HUES48 (cell line): ENCODE measurements around the gene TM2D1.

ENCODE experiments used
- H3K27ac ChIP-seq: one replicate; pipeline ENCODE4 v1.7.0; 2013; ENCODE audit warnings: low read depth, low read length, inconsistent platforms
- H3K27me3 ChIP-seq: 2 replicates; pipeline ENCODE4 v1.6.1; 2013; ENCODE audit warnings: mild to moderate bottlenecking, low read length; ENCODE audit not compliant: control insufficient read depth, insufficient read depth
- H3K36me3 ChIP-seq: 2 replicates; pipeline ENCODE4 v1.6.1; 2013; ENCODE audit warnings: low read length; ENCODE audit not compliant: control insufficient read depth, insufficient read depth
- H3K4me1 ChIP-seq: 2 replicates; pipeline ENCODE4 v1.6.1; 2013; ENCODE audit warnings: mild to moderate bottlenecking, low read length; ENCODE audit not compliant: control insufficient read depth, insufficient read depth
- H3K4me3 ChIP-seq: 2 replicates; pipeline ENCODE4 v1.5.1; 2013; ENCODE audit warnings: mild to moderate bottlenecking, low read depth, low read length
- H3K9ac ChIP-seq: 2 replicates; pipeline ENCODE4 v1.6.1; 2013; ENCODE audit warnings: mild to moderate bottlenecking, low read depth, low read length, moderate library complexity
- H3K9me3 ChIP-seq: 2 replicates; pipeline ENCODE4 v1.6.1; 2013; ENCODE audit warnings: low read length; ENCODE audit not compliant: control insufficient read depth, insufficient read depth

Gene TM2D1

DNA sequence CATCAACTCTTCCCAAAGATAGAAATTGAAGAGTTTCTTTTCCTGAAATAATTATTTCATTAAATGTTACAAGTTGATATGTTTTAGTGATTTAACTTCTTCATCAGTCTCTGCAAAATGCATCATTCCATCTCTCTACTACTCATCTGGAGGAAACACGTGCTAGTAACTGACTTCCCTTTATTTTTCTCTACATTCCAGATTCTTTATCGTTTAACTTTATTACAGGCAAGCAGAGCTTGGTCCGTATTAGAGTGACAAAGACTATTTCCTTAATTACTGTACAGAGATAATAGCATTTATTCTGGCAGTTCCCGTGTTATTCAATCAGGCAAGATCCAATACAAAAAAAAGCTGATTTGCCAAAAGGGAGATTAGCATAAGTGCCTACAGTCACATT is 88.6 kb downstream of the TM2D1 start:
- H3K4me3 ChIP-seq = no peak overlapping the region
- H3K4me1 ChIP-seq = peaks cover 18% of the 10 kb centered on the region
- no peaks in the 10 kb centered on the region for H3K36me3 ChIP-seq
- H3K27ac ChIP-seq = no peak overlapping the region
- peaks cover 6% of the 10 kb centered on the region; the same call in 1 of the 2 replicates for H3K27me3 ChIP-seq
- H3K9ac ChIP-seq = no peak overlapping the region
- no peaks in the 10 kb centered on the region for H3K9me3 ChIP-seq

- Histone ChIP-seq H3K27ac (no peak overlapping the region), H3K36me3 (no peaks in the 10 kb centered on the region), H3K9me3 (no peaks in the 10 kb centered on the region), H3K4me3 (no peak overlapping the region), H3K27me3 (no peaks in the 10 kb centered on the region), H3K4me1 (peaks cover 10% of the 10 kb centered on the region), H3K9ac (no peak overlapping the region)
Measured at GRCh38 chr1:61635557-61635956, 89.4 kb downstream of the TM2D1 start.

DNA sequence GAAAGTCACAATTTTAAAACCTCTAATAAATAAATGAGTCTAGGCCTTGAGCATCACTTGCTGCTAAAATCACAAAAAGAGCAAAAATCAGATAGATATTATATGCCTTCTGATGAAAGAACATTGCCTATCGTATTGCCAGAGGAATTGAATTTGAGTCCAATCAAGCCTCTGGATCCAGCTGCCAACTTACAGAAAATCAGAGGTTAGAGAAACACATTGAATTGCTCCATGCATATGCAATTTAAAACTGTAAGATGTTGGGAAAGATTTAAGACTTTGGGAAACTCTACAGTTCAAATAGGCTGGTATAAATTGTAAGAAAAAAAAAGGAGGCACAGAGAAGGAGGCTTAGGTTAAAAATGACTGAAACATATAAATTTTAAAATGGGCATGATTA is 93.5 kb downstream of the TM2D1 start:
- Histone ChIP-seq H3K4me1 (peaks cover under 1% of the 10 kb centered on the region), H3K9me3 (no peaks in the 10 kb centered on the region), H3K36me3 (no peaks in the 10 kb centered on the region)

More for the DNA sequence above, 93.5 kb downstream of the TM2D1 start:
- H3K4me3 ChIP-seq = no peak overlapping the region
- no peak overlapping the region for H3K9ac ChIP-seq
- H3K27ac ChIP-seq = no peak overlapping the region
- no peaks in the 10 kb centered on the region for H3K27me3 ChIP-seq
